Superior temporal gyrus (tissue), 1 donor: ENCODE measurements around the gene COX8A.

Source experiments
- DNase-seq: peaks from one replicate; pipeline ENCODE4 v3.0.0-alpha.2; 2016; ENCODE audit errors: extremely low spot score

The COX8A gene

GRCh38 chr11:64019106-64020037 is 45.0 kb downstream of the COX8A start:
- DNase-seq, result no peak

- DNase-seq, result no peak
Measured at GRCh38 chr11:64020976-64021756, 46.7 kb downstream of the COX8A start.

GRCh38 chr11:64021757-64022093 is 47.3 kb downstream of the COX8A start:
- DNase-seq, result no peak

- DNase-seq, result no peak
Measured at GRCh38 chr11:64022125-64022784, 47.8 kb downstream of the COX8A start.

GRCh38 chr11:64023712-64024710 is 49.6 kb downstream of the COX8A start:
- no peak for DNase-seq

- DNase-seq, result no peak
Measured at GRCh38 chr11:64025205-64025604, 50.8 kb downstream of the COX8A start.
